IPS-15b (cell line): ENCODE results near the gene MRPS35.

Experiments
- H3K27me3 ChIP-seq: one replicate; pipeline ENCODE4 v1.6.1; 2013; ENCODE audit warnings: low read length; ENCODE audit not compliant: control insufficient read depth, insufficient read depth
- H3K36me3 ChIP-seq: one replicate; pipeline ENCODE4 v1.6.1; 2013; ENCODE audit warnings: low read length; ENCODE audit not compliant: control insufficient read depth, insufficient read depth
- H3K4me1 ChIP-seq: one replicate; pipeline ENCODE4 v1.6.1; 2013; ENCODE audit warnings: mild to moderate bottlenecking, low read length; ENCODE audit not compliant: control insufficient read depth, insufficient read depth
- H3K4me3 ChIP-seq: one replicate; pipeline ENCODE4 v1.5.1; 2013; ENCODE audit warnings: low read depth, low read length
- H3K9ac ChIP-seq: one replicate; pipeline ENCODE4 v1.6.1; 2013; ENCODE audit warnings: low read depth, mild to moderate bottlenecking, low read length
- H3K9me3 ChIP-seq: one replicate; pipeline ENCODE4 v1.6.1; 2013; ENCODE audit warnings: mild to moderate bottlenecking, low read length; ENCODE audit not compliant: control insufficient read depth, insufficient read depth

MRPS35 gene

DNA sequence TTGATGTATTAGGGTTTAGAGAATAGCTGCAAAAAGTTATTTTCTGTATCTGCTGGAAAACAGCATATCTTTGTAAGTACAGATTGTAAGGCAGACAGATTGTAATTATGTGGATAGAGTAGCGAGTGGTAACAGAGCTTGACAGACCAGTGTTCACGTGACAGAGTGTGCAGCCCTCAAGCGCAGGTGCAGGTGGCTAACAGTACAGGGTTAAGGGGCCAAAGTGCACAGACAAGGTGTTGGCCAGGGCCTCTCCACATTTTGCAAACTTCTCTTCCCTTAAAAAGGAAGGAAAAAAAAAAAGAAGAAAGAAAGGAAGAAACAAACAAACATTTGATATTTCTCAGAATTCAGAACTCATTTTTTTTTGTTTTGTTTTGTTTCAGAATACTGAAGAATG is 44.2 kb downstream of the MRPS35 start:
- Histone ChIP-seq H3K27me3 (no peaks in the 10 kb centered on the region), H3K4me1 (peaks cover 3% of the 10 kb centered on the region), H3K9me3 (no peaks in the 10 kb centered on the region), H3K36me3 (peaks cover 3% of the 10 kb centered on the region), H3K9ac (no peak overlapping the region), H3K4me3 (no peak overlapping the region)

DNA sequence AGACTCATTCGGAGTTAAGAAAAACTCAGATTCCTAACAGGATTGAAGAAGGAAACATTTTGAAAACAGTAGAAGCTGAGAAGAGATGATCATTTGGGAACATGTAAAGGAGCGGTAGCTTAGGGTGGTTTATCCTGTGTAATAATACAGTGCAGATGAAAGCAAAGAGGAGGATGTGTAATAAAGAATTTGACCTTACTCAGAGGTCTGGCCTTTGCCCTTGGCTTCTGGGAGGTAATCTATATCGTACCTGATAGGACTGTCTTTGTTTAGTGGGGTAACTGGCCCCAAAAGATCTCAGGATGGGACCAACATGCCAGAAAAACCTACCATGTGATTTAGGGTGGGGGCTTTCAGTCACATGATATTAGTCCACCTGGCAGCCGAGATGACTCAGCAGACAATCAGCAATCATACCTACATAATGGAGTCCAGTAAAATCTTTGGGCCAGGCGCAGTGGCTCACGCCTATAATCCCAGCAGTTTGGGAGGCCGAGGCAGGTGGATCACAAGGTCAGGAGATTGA is 46.1 kb downstream of the MRPS35 start:
- Histone ChIP-seq H3K4me3 (no peak overlapping the region), H3K9ac (no peak overlapping the region), H3K36me3 (peaks cover 3% of the 10 kb centered on the region), H3K4me1 (peaks cover 3% of the 10 kb centered on the region), H3K27me3 (no peaks in the 10 kb centered on the region), H3K9me3 (no peaks in the 10 kb centered on the region)

DNA sequence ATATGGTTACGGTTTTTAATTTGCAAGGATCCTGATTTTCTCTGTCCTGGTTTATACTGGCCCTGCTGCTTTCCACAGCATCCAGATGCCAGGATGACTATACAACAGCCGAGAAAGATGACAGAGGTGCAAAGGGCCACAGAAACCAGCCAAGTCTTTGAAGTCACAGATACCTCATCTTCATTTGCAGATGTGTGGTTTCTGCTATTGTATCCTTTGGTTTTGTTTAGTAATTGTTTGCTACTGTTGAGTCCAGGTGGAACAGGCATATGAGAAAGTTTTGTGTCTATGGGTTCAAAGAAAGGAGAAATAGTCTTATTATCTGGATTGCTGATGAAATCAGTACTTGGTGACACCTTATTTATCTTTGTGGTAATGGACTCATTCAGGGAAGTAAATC is 52.1 kb downstream of the MRPS35 start:
- no peak overlapping the region for H3K9ac ChIP-seq
- no peaks in the 10 kb centered on the region for H3K27me3 ChIP-seq
- H3K4me1 ChIP-seq = no peaks in the 10 kb centered on the region
- no peak overlapping the region for H3K4me3 ChIP-seq
- no peaks in the 10 kb centered on the region for H3K36me3 ChIP-seq
- no peaks in the 10 kb centered on the region for H3K9me3 ChIP-seq

DNA sequence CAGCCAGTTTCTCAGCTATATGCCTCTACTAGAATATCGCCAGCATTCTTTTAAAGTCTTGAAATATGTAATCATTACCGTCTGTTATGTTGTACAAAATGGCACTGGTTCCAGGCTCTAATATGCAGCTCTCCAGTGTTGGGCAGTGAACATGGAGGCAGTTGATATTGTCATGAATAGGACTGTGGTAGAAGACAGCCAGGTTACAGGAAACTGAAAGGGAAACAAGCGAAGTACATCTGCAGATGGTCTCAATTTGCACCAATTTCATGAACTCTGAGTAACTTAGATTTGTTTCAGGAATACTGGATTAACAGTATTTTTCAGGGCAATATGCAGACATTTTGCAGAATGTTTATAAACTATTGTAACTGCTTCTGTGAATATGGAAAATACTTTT is 56.0 kb downstream of the MRPS35 start:
- H3K4me3 ChIP-seq = no peak overlapping the region
- H3K27me3 ChIP-seq = no peaks in the 10 kb centered on the region
- no peaks in the 10 kb centered on the region for H3K4me1 ChIP-seq
- no peaks in the 10 kb centered on the region for H3K36me3 ChIP-seq
- H3K9me3 ChIP-seq = no peaks in the 10 kb centered on the region
- no peak overlapping the region for H3K9ac ChIP-seq

DNA sequence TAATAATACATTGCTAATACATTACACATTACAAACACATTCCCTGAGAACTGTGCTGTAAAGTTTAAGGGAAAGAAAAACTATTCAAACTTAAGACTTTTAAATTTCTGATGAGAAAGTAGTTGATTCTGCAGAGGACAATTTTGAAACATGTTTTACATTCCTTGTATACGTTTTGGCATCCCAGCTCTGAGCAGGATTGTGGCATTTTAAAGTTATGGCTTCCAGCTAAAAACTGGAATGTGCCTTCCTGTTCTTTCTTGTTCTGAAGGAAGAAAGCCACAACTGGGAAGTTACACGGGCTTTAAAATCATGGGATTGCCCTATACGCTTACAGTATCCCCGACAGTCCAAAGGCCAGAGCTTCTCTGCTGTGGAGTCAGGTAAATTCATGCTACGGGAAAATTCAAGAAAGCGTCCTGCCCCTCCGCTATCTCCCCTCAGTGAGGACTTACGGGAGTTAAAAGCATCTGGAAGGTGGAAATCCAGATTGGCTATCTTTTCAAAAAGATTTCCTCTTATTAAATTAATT is 58.6 kb downstream of the MRPS35 start:
- no peaks in the 10 kb centered on the region for H3K36me3 ChIP-seq
- H3K9me3 ChIP-seq = no peaks in the 10 kb centered on the region
- no peak overlapping the region for H3K9ac ChIP-seq
- no peak overlapping the region for H3K4me3 ChIP-seq
- H3K27me3 ChIP-seq = no peaks in the 10 kb centered on the region
- H3K4me1 ChIP-seq = no peaks in the 10 kb centered on the region

DNA sequence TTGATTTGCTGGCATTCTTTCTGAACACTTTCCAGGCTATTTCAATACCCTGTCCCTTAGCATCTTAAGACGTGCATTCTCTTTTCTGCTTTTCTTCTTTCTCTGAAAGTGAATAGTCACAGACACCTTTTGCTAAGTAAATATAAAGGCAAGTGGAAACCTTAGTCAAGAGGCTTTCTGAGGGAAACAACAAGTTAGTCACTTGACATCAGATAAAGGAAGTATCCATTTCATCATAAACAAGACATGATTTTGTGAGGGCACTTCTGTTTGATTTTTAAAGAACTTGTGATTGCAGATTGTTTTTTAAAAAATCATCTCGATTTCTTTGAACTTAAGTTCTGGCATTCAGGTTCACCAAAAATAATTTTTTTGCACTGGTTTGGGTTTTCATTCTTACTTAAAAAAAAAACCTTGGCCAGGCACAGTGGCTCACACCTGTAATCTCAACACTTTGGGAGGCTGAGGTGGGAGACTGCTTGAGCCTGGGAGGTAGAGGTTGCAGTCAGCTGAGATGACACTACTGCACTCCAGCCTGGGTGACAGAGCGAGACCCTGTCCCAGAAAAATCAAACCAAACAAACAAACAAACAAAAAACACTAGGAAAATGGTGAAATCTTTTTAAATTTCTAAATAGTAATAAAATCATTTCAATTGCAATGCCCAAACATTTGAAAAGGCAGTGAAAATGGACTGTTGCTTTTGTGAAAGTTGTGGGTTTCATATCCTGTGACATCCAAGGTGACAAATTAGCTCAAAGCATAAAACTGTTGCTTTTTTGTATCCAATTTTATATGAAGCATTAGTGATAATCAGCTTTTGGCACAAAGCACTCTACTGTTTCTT is 61.1 kb downstream of the MRPS35 start:
- Histone ChIP-seq H3K36me3 (no peaks in the 10 kb centered on the region), H3K27me3 (no peaks in the 10 kb centered on the region), H3K9ac (no peak overlapping the region), H3K4me3 (no peak overlapping the region), H3K4me1 (no peaks in the 10 kb centered on the region), H3K9me3 (no peaks in the 10 kb centered on the region)

DNA sequence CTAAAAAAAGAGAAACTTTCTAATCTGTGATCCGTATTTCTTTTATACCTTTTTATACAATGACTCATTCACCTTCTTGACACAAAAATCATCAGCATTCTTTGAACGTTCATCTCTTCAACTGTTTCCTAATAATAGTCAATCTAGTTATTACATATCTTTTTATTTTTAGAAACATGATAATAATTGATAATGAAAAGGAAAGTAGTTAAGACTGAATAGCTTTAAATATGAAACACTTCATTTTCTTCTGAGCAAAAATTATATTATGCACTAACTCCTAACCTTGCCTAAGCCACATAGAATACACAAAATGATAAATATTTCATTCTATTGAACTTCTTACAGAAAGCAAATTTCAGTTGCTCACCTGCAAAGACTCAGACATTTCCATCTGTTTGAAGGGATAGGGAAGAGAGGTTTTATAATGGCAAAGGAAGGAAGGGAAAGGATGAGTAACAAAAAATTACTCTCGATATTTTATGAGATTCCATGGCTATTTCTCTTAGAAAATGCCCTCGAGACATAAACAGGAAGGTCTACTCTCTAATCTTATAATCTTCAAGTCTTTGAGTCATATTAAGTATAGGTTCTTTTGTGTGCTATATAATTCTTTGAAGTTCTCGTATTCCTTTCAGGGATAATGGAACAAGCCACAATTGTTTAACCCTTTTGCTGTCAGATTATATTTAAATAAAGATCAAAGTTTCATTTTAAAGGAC is 61.9 kb downstream of the MRPS35 start:
- Histone ChIP-seq H3K4me1 (no peaks in the 10 kb centered on the region), H3K9me3 (no peaks in the 10 kb centered on the region), H3K4me3 (no peak overlapping the region), H3K27me3 (no peaks in the 10 kb centered on the region), H3K9ac (no peak overlapping the region), H3K36me3 (no peaks in the 10 kb centered on the region)

DNA sequence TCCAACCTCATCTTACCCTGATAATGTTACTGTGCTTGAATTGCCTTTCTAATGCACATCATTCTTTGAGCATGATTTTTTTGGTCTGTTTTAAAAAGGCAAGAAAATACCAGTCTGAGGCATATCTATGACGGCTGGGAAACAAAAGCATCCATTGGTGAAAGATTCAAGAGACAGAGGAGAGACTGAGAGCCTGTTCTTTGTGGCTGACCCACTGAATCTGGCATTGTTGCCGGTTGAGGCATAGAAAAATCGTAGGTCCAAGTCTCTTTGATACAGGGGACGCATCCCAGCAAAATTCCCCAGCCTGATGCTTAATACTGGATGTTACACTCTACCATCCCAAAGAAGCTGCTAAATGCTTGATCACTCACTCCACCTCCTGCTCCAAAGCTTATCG is 66.5 kb downstream of the MRPS35 start:
- Histone ChIP-seq H3K36me3 (no peaks in the 10 kb centered on the region), H3K9ac (no peak overlapping the region), H3K27me3 (no peaks in the 10 kb centered on the region), H3K9me3 (no peaks in the 10 kb centered on the region), H3K4me3 (no peak overlapping the region), H3K4me1 (peaks cover 8% of the 10 kb centered on the region)

DNA sequence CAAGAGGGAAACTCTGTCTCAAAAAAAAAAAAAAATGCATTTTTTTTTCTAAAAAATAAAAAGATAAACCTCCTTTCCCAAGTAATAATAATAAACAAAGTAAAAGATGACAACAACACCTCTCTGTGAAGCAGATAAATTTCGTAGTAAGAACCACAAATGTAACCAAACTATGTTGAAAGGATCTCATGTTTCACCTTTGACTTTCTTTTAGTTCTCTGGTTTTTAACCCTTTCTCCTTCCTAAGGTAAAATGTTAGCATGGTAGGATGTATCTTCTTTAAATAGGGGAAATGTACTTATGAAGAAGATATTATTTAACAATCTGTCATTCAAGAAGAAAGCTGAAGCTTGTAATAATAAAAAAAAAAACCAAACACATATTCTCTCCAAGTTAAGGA is 67.6 kb downstream of the MRPS35 start:
- no peaks in the 10 kb centered on the region for H3K36me3 ChIP-seq

DNA sequence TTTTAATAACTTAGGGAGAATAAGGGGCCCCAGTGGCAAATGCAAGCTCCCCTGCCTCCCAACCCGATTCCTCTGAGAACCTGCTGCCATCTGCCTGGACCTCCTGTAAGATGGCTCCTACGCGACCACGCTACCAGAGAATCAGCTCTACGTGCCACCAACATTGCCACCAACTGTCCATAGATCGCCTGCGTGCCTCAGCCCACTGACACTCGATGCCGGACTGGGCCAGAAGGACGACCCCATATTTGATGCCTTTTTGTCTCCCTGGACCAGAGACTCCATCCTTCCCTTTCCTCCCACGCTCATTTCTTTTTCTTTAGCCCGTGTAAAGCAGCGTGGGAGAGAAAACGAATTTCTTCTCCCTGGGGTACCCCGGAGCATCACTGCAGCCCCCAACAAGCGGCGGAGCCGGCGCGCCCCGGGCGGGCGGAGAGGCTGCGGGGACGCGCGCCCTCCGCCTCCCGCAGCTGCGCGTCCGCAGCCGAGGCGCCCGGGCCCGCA is 68.8 kb downstream of the MRPS35 start:
- Histone ChIP-seq H3K4me1 (peaks cover 11% of the 10 kb centered on the region), H3K36me3 (no peaks in the 10 kb centered on the region), H3K27me3 (no peaks in the 10 kb centered on the region), H3K9ac (peak overlapping the region; percentile 24), H3K4me3 (peak overlapping the region; percentile 91), H3K9me3 (no peaks in the 10 kb centered on the region)

More for the DNA sequence above, 67.6 kb downstream of the MRPS35 start:
- Histone ChIP-seq H3K4me1 (peaks cover 11% of the 10 kb centered on the region), H3K4me3 (no peak overlapping the region), H3K9me3 (no peaks in the 10 kb centered on the region), H3K27me3 (no peaks in the 10 kb centered on the region), H3K9ac (no peak overlapping the region)

DNA sequence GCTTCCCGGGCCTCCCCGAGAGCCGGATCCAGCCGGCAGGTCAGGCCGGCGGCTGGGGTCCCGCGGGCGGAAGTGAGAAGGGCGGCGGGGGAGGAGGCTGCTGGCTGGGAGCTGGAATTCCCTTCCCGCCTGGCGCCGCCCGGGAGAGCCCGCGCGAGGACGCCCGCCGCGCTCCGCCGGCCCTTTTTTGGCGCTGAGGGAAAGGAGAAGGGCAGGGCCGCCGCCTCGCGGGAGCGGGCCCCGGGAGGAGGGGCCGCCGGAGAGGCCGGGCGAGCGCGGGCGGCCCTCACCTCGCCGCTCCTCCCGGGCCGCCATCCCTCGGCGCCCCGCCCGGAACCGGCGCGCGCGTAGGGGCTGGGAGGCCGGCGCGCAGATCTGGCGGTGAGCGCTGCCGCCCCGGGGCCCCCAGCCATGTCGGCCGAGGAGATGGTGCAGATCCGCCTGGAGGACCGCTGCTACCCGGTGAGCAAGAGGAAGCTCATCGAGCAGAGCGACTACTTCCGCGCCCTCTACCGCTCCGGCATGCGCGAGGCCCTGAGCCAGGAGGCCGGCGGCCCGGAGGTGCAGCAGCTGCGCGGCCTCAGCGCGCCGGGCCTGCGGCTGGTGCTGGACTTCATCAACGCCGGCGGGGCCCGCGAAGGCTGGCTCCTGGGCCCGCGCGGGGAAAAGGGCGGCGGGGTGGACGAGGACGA is 69.4 kb downstream of the MRPS35 start, which contains the start of the genes KLHL42 and MANSC4:
Gene KLHL42, plus strand, starts transcription at position 314 of the 692 bp plus-strand sequence. Its CDS starts 98 bp downstream, at position 412.
Gene MANSC4, minus strand, starts transcription at position 317 of the 692 bp plus-strand sequence. CDS start 8,960 bp downstream, outside the sequence.
- Histone ChIP-seq H3K9me3 (no peaks in the 10 kb centered on the region), H3K36me3 (no peaks in the 10 kb centered on the region), H3K9ac (peak within 1 kb of the TSS; percentile 60), H3K4me3 (peak within 1 kb of the TSS; percentile 91), H3K27me3 (no peaks in the 10 kb centered on the region), H3K4me1 (peaks cover 11% of the 10 kb centered on the region)
